Small intestine (tissue), 7 donors: ENCODE results near the gene FUT6. TPM values are rescaled to one million over a fixed set of nuclear protein-coding genes. Genes with fewer than 3 reads are reported as not detected.
A peak's percentile ranks its signal among the peaks of the same experiment; 100 is the strongest.
"Not testable (repeated sequence)": the region's sequence is repeated elsewhere in the genome, so short reads cannot be mapped to it uniquely, and the experiment has no call there.

Experiments
- DNase-seq, 2 donors: peaks; one replicate each; pipeline versions ENCODE4 v3.0.0 to v3.0.0-alpha.2; 2013
- FAIRE-seq: peaks from 2 replicates; lab custom pipeline; 2012; peaks lifted over from hg19 to GRCh38; lab: Jason Lieb, UNC
- H3K27ac ChIP-seq, 3 donors: one replicate each; pipeline ENCODE4 v1.5.1; 2013; ENCODE audit warnings: low read length in 2 of 3, mild to moderate bottlenecking in 2 of 3, control low read depth in 1 of 3, inconsistent platforms in 1 of 3, low read depth in 1 of 3, moderate library complexity in 1 of 3
- H3K27me3 ChIP-seq, 3 donors: one replicate each; pipeline ENCODE4 v1.6.1; 2013; ENCODE audit warnings: low read length in 3 of 3, inconsistent platforms in 1 of 3; ENCODE audit not compliant: control insufficient read depth in 3 of 3, insufficient read depth in 3 of 3
- H3K36me3 ChIP-seq, 3 donors: one replicate each; pipeline ENCODE4 v1.6.1; 2013; ENCODE audit warnings: low read length in 3 of 3, inconsistent platforms in 1 of 3, low read depth in 1 of 3, mild to moderate bottlenecking in 1 of 3, moderate library complexity in 1 of 3; ENCODE audit not compliant: control insufficient read depth in 3 of 3, insufficient read depth in 2 of 3
- H3K4me1 ChIP-seq, 3 donors: one replicate each; pipeline ENCODE4 v1.6.1; 2013; ENCODE audit warnings: low read length in 2 of 3, inconsistent platforms in 1 of 3, low read depth in 1 of 3, mild to moderate bottlenecking in 1 of 3, moderate library complexity in 1 of 3; ENCODE audit not compliant: control insufficient read depth in 3 of 3, insufficient read depth in 2 of 3
- H3K4me3 ChIP-seq, 3 donors: one replicate each; pipeline ENCODE4 v1.5.1; 2013; ENCODE audit warnings: low read length in 3 of 3, control low read depth in 1 of 3, inconsistent platforms in 1 of 3, low read depth in 1 of 3, mild to moderate bottlenecking in 1 of 3, moderate library complexity in 1 of 3
- H3K9me3 ChIP-seq, 2 donors: one replicate each; pipeline ENCODE4 v1.6.1; 2013; ENCODE audit warnings: low read depth in 1 of 2, low read length in 1 of 2; ENCODE audit not compliant: control insufficient read depth in 2 of 2, insufficient read depth in 1 of 2
- WGBS, 3 donors: extraction: QIAGEN DNeasy Blood & Tissue Kit; methylation state at CpG; one replicate each; pipeline ENCODE4 v1.1.7; 2013; 5-methylcytosine and 5-hydroxymethylcytosine counted together
- polyA plus RNA-seq, 4 donors: library from polyadenylated mRNA; stranded (reverse) in 3 of 4; unstranded in 1 of 4; fragments of 200-250 nt in 3 of 4; fragments of 120-200 nt in 1 of 4; gene quantifications; one replicate each; pipeline versions ENCODE4 v1.2.1 to v1.2.3, GENCODE V29; 2013
- donor health status: healthy with polysubstance abuse.
- donor health status: control.
- donor health status: control.
- donor health status: Bipolar disorder and iron deficiency.
- donor health status: healthy.

Gene FUT6
- polyA plus RNA-seq, 4 donors: 1.2 to 34.6 (median 23.2) TPM

- H3K4me3 ChIP-seq: peak overlapping the region in 2 of 3 donors; percentile 3 to 53
- peak overlapping the region in 2 of 3 donors; percentile 94 to 98 for H3K27ac ChIP-seq
- FAIRE-seq (no peak), DNase-seq (peak in 1 of 2 donors; percentile 62)
- no peaks in the 10 kb centered on the region for H3K27me3 ChIP-seq
- WGBS, 3 donors: 14 to 22% (median 17%) methylated on average over 5 of the region's 5 CpGs
- H3K36me3 ChIP-seq: no peaks in the 10 kb centered on the region
- H3K4me1 ChIP-seq: no peaks in the 10 kb centered on the region
- peaks cover 0 to 2% of the 10 kb centered on the region in 2 donors for H3K9me3 ChIP-seq
Measured at GRCh38 chr19:5850743-5851293, 11.3 kb upstream of the FUT6 start.

GRCh38 chr19:5850189-5850588 is 10.7 kb upstream of the FUT6 start:
- peak overlapping the region in 2 of 3 donors; percentile 54 for H3K4me3 ChIP-seq
- no peaks in the 10 kb centered on the region for H3K4me1 ChIP-seq
- no peaks in the 10 kb centered on the region for H3K27me3 ChIP-seq
- H3K36me3 ChIP-seq: no peaks in the 10 kb centered on the region
- peak in 1 of 2 donors; percentile 73 for DNase-seq
- no peak for FAIRE-seq
- peaks cover 0 to 2% of the 10 kb centered on the region in 2 donors for H3K9me3 ChIP-seq
- H3K27ac ChIP-seq: peak overlapping the region in 2 of 3 donors; percentile 94 to 98
- WGBS, 3 donors: 19 to 65% (median 43%) methylated on average over 6 of the region's 6 CpGs

- Histone ChIP-seq H3K4me3 (peak overlapping the region in 1 of 3 donors; percentile 54), H3K27ac (peak overlapping the region in 2 of 3 donors; percentile 94 to 98)
- not testable (repeated sequence) for H3K4me1 ChIP-seq, FAIRE-seq, H3K36me3 ChIP-seq, H3K27me3 ChIP-seq, H3K9me3 ChIP-seq
- peak in 1 of 2 donors; percentile 73 for DNase-seq
- 20 to 51% (median 23%) methylated on average over 5 of the region's 5 CpGs for WGBS, 3 donors
Measured at GRCh38 chr19:5848621-5849020, 9.1 kb upstream of the FUT6 start.

- not testable (repeated sequence) for H3K9me3 ChIP-seq, H3K27me3 ChIP-seq, FAIRE-seq, H3K4me1 ChIP-seq, H3K36me3 ChIP-seq
- DNase-seq: peak in 1 of 2 donors; percentile 41
- H3K27ac ChIP-seq: peak overlapping the region in 2 of 3 donors; percentile 94 to 98
- H3K4me3 ChIP-seq: peak overlapping the region in 1 of 3 donors; percentile 54
- WGBS, 3 donors: 14 to 57% (median 41%) methylated on average over 10 of the region's 10 CpGs
Measured at GRCh38 chr19:5847846-5848245, 8.3 kb upstream of the FUT6 start.

GRCh38 chr19:5844456-5845433 is 5.2 kb upstream of the FUT6 start:
- Histone ChIP-seq H3K4me3 (no peak overlapping the region), H3K27me3 (no peaks in the 10 kb centered on the region), H3K27ac (peak overlapping the region in 1 of 3 donors; percentile 3), H3K9me3 (peaks cover 0 to 2% of the 10 kb centered on the region in 2 donors), H3K36me3 (peaks cover 0 to 4% (median 3%) of the 10 kb centered on the region in 3 donors), H3K4me1 (peaks cover 0 to 3% (median under 1%) of the 10 kb centered on the region in 3 donors)
- DNase-seq (peak in 1 of 2 donors; percentile 76), FAIRE-seq (no peak)
- 73 to 81% (median 80%) methylated on average over 23 to 24 of the region's 24 CpGs for WGBS, 3 donors

- Histone ChIP-seq H3K4me3 (no peak overlapping the region), H3K27me3 (no peaks in the 10 kb centered on the region), H3K36me3 (peaks cover 0 to 4% (median 3%) of the 10 kb centered on the region in 3 donors), H3K4me1 (peaks cover 0 to 6% (median 3%) of the 10 kb centered on the region in 3 donors), H3K27ac (peak overlapping the region in 1 of 3 donors; percentile 43), H3K9me3 (peaks cover 0 to 2% of the 10 kb centered on the region in 2 donors)
- no peak for FAIRE-seq
- no peak for DNase-seq
- 42 to 70% (median 54%) methylated on average over 19 to 21 of the region's 21 CpGs for WGBS, 3 donors
Measured at GRCh38 chr19:5843295-5843927, 3.9 kb upstream of the FUT6 start.

- not testable (repeated sequence) for DNase-seq, H3K36me3 ChIP-seq, H3K9me3 ChIP-seq, FAIRE-seq, H3K27me3 ChIP-seq, H3K4me3 ChIP-seq
- H3K27ac ChIP-seq: peak overlapping the region in 2 of 3 donors; percentile 27 to 95
- 38 to 63% (median 54%) methylated on average over 3 to 6 of the region's 6 CpGs for WGBS, 3 donors
- H3K4me1 ChIP-seq: peaks cover 0 to 14% (median 3%) of the 10 kb centered on the region in 3 donors
Measured at GRCh38 chr19:5841735-5842111, 2.2 kb upstream of the FUT6 start.
